Kasumi-1 (cell line): ENCODE data around the gene COX4I1.
A peak's percentile ranks its signal among the peaks of the same experiment; 100 is the strongest.

Experiments used
- DNase-seq, 2 experiments: peaks; one replicate each; lab custom pipeline; 2025; lab: John Stamatoyannopoulos, UW

COX4I1 gene

DNA sequence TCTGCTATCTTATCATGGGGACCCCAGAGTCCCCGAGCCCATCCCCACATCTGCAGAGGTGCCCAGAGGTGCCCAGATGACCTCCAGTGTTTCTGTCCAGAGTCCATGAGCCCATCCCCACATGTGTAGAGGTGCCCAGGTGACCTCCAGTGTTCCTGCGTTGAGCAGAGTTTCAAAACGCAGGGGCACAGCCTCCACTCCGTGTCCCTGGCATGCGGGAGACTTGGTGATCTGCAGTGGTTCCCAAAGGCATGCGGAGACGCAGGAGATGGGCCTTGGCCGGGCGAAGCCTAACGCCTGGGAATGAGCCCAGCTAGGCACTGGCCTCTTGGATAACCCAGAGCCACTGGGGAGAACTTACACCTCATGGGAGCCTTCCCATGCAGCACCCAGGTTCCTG is 41.3 kb downstream of the COX4I1 start:
- no peak for DNase-seq

DNA sequence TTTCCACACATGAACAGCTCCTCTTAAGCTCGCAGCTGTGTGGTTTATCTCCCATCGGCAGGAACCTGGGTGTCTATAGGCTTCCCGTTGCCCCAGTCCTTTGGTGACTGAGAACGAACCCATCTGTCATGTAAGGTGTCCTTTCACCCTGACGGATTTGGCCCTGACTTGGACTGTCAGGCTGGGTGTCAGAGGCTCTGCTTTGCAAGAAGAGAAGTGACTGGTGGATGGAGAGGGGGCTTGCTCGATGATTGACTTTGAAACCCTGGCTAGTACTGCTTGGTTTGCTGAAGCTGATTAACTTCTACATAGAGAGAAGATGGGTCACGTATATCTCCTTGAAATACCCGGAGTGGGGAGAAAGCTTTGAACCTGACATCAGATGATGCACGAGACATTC is 42.9 kb downstream of the COX4I1 start:
- DNase-seq, result no peak

DNA sequence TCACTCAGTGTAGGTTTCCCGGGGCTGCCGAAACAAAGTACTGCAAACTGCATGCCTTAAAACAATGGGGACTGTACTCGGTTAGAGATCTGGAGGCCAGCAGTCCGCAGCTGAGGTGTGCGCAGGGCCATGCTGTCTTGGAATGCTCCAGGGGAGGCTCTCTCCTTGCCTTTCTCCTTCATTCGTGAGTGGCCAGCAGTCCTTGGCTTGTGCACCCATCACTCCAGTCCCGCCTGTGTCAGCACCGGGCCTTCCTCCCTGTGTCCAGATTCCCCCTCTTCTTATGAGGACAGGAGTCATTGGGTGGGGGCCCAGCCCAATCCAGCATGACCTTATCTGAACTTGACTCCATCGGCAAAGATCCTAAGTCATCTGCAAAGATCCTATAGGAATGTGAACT is 43.4 kb downstream of the COX4I1 start:
- no peak for DNase-seq

DNA sequence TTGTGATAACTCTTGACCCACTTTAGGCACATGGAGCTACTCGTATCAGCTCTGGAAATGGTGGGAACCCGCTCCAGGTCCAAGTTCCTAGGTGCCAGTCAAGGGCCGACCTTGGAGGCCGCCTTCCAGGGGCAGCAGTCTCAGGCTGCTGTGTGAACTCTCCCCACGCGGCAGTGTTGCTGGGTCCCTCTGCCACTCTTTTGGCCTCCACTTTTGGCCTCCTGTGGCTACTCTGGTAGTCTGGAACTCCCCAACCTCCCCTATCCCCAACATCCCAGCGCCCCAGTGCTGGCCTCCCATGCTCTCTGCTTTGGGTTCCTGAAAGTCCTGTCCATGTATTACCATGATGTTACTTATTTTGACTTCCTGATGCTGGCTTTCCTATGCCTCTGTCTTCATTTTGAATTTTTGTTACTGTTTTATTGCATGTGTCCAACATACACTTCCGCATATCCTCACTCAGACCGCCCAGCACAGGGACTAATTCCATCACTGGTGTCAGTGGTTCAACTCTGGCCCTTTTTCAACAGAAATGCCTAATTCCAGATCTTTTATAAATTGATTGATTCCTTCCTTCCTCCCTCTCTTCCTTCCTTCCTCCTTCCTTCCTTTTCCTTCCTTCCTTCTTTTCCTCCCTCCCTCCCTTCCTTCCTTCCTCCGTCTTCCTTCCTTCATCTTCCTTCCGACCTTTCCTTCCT is 44.1 kb downstream of the COX4I1 start:
- no peak for DNase-seq

DNA sequence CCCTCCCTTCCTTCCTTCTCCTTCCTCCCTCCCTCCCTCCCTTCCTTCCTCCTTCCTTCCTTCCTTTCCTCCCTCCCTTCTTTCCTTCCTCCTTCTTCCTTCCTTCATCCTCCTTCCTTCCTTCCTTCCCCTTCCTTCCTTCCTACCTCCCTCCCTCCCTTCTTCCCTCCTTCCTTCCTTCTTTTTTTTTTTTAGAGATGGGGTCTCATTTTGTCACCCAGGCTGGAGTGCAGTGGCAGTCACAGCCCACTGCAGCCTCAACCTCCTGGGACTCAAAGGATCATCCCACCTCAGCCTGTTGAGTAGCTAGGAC is 44.6 kb downstream of the COX4I1 start:
- DNase-seq, result no peak

DNA sequence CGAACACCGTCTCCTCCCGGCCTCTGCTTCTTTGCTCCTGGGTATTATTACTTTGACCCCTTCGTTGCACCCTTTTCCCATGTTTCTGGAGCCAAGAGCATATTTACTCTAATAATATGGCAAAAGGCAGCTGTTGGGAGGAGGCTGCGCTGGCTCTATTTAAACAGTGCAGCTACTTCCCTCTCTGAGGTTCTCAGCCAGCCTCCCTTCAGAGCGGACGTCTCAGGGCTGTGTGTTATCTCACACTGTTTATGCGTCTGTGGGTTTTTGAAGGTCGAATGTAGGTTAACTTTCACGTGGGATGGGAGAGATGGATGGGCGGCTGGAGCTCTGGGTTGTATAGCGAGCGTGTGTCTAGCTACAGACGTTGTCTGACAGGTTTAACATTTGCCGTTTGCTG is 45.3 kb downstream of the COX4I1 start:
- peak; percentile 55 to 60 for DNase-seq

DNA sequence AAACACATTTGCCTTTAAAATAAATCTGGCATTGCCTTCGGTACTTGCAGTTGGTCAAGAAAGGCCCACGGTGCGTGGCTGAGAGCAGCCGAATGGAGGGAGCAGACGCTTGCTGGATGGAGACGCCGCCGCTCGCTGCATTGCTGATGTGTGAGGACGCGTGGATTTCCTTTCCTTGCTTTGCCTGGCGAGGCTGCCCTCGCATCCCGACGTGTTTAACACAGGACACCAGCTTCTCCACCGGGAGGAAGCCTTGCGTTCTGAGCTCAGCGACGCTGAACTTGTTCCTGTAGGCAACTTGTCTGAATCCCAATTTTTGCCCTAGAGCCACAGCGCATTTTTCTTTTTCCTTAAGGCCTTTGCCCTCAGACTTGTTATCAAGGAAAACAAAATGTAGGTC is 45.8 kb downstream of the COX4I1 start:
- no peak for DNase-seq

DNA sequence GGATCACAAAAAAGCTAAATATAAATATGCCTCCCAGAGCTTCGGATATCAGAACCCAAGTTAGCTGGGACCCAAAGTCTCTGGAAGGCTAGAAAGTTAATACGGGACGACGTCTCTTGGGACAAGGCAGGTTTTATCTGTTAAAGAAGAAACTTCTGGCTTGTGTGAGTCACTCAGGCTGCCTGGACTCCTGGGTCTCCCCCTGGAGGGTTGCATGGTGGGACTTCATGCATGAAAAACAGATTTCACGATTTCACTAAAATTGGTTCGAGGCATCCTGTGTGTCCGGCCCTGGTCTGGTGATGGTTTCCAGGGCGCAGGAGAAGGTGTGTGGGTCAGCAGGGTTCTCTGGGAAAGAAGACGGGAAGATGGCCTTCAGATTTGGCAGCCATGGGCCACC is 47.0 kb downstream of the COX4I1 start:
- DNase-seq, result no peak

DNA sequence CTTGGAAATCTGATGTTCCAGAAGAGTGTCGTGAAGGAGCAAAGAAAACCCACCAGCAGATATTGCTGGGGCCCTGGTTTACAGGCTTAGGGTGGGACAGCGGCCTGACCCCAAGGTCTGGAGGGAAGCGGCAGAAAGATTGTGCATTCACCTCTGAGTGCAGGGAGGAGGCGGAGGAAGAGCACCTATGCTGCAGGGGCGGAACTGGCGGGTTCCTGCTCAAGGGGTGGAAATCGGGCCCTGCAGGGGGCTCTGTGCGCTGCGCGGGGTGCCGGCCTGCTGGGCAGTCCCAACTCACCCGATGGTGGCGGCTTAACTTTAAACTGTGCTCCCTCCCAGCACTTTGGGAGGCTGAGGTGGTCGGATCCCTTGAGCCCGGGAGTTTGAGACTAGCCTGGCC is 47.5 kb downstream of the COX4I1 start:
- no peak for DNase-seq

DNA sequence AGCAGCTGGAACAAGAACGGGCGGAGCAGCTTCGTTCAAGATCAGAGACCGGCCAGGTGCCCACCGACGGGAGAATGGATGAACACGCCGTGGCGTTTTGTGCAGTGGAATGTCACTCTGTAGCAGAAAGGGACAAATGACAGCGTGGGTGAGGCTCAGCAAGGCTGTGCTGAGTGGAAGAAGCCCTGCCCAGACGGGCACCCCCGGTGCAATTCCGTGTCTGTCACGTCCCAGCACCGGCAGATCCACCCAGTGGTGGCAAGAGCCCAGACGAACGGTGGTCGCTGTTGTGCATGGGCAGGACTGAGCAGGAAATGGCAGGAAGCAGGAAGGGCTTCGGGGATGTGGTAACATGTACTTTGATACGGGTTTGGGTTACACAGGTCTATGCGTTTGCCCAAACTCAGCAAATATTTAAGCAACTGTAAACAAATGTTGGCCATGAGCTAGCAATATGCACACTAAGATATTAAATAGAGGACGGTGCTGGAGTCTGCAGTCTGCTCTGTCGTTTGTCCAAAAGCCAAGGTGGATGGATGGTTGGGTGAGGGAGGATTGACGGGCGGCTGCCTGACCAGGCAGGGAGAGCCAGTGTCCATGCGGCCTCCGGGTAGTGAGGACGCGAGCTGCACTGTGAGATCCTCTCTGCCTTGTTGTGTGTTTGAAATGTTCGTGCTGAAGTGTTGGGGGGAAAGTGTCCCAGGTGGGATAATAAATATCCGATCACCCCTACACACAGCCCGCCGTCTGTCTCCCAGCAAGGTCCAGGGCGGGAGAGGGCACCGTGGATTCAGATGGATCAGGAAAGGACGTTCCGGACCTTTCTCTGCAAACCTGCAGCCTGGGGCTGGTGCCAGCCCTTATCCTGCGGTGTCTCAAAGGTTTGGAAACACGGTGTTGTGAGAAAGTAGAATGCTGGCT is 48.4 kb downstream of the COX4I1 start:
- DNase-seq, result peak; percentile 33 to 34

DNA sequence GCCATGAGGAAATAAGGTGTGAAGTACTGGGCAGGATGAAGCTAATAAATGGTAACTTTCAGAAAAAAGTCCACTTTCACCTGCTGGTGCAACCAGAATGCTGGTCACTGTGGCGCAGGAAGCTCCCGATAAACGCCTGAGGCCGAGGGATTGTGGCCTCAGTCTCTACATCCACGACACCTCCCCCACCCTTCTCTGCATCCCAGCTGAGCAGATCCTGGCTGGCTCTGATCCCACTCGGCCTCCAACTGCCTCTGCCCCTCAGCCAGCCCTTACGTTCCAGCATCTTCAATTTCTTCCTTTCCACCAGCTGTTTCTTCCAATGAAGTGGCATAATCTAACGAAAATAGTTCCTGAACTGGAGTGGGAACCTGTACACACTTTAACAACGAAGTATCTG is 49.5 kb downstream of the COX4I1 start:
- no peak for DNase-seq

DNA sequence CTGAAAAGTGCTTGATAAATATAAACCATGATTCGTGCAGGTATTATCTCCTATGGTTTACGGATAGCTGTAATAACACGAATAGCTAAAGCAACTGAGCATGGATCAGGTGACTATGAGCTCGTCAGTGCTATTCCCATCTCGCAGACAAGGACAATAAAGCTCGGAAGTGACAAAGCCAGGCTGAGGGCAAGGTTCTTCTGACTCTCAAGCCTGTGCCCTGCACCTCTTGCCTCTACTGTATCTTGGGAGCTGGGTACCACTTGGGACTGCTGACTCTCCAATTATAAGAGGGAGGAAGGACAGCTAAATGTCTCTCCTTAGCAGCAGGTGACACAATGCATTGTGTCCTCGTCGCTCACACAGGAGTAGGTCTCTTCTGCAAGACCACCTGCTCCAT is 49.9 kb downstream of the COX4I1 start:
- no peak for DNase-seq

DNA sequence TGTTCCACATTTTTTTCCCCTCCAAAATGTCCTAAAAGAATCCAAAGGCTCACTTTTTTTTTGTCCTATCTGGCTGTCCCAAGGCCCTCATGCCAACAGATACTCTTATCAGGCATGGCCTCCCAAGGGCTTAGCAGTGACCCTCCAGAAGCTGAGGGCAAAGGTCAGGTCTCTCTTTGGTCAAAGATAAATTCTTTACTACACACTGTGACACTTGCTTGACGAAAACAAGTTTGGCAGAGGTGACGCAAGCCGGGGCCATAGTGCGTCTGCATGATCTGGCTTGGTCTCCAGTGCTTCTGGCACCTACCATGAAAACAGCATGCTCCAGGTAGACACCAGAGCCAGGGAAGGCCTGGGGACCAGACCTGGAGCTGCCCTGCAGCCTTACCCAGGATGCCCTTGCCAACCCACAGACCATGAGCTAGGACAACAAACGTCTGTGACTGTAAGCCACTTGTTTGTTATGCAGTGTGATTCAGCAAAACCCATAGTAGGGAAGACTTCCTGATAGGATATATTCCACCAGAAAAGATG is 50.9 kb downstream of the COX4I1 start:
- DNase-seq, result no peak

DNA sequence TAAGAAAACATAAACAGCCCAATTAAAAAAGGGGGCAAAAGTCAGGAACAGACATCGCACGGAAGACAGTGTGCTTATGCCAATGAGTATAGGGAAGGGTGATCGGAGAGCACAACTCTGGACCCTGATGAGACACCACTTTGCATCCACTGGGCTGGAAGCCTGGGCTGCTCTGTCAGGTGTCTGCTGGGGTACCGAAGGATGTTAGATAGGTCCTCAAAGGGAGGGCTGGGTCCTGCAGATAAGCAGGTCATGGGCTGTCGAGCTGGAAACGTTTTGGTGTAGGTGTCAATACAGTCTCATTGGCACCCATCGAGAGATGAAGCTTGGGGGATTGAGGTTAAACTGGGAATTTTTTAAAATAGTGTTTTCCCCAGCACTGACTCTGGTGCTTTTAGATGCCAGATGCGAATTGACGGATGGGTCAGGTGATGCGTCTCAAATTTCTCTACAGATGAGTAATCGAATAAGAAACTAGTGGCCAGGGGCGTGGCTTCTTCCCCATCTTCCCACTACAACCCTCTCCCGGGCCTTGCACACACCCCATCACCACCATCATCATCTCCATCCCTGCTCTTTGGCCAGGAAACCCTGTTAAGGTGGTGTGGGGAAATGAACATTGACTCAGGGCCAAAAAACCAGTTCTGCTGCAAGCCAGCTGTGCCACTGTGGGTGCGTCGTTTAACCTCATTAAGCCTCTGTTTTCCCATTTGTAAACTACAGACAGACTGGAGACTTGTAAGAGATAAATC is 51.7 kb downstream of the COX4I1 start:
- no peak for DNase-seq

DNA sequence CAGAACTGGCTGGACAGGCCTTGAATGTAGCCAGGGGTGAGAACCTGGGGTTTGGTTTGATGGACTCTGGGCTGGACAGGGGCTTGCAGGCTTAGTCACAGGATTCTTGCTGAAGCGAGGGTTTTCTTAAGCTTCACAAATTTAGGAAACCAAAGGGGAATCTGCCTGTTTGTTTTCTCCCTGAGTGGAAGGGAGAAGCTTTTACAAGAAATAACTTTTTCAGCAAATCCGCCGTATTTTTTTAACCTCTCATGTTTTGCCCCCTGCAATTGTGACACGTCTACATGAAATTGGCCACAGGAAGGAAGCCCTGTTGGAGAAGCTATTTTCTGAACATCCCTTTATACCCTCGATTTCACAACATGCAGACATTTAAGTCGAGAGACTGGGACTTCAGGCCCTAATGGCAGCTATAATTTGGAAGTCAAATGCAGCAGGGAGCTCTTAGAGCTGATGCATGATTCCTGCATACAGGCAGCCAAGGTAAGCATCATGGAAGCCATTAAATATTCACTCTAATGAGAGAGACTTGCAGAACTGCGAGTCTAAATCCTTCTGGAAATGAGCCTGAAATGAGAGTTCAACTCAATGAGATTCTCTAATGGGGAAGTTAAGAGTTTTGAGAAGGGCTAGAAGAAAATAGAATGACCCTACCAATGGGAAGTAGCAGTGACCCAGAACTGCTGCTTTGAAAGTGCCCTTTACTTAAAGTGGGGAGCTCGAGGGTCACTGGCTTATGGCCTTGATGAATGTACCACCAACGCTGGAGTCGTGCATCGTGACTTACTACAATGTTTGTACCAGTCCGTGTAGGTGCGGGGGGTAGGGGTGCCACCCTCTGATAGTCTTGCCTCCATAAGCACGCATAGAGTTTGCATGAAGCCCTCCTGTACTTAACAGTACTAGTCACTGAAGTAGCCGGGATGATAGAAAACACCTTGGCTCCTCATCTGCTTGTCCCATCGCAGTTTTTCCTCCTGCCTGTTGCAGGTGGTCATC is 54.4 kb downstream of the COX4I1 start:
- peak; percentile 76 to 86 for DNase-seq

DNA sequence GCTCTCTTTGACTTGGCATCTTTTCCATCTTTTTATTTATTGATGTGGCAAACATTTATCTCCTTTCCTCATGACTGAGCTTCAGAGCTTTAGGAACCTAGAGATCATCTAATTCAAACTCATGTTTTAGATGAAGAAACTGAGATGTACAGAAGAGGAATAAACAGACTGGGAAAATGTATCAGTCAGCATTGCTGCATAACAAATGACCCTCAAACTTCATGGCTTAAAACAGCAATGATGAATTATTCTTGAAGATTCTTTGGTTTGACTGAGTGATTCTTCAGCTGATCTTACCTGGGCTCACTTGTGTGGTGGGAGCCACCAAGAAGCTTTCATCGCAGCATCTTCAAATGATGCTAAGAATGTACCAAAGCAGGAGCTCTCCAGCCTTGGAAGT is 55.4 kb downstream of the COX4I1 start:
- DNase-seq, result no peak

DNA sequence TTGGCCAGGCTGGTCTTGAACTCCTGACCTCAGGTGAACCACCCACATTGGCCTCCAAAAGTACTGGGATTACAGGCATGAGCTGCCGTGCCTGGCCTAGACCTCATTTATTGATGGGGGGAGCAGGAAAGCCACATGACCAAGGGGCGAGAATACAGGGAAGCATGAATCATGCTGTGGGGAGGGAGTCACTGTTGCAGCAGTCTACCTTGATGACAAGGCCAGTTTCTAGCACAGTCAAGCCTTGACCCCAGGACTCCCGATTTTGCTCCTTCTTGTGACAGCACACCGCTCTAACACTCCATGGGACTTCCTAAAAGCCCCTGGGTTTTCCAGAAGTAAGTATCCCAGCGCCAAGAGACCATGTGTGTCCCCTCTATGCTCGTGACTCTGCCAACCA is 56.6 kb downstream of the COX4I1 start:
- DNase-seq, result no peak

DNA sequence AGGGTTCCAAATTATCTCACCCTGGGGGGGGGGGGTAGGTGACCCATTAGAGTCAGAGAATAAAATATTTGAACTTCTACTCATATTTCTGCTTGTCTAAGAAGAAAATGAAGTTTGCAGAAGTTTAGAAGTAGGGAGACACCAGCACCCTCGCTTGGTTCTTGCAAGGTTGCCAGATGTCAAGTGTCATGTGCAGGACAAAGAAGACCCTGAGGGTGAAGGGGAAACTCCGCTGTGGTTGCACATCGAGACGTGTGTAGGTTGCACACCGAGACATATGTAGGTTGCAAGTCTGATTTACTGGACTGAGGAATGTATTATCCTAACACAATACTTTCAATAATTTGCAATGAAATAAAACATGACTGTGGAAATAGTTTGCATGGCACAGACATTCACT is 57.1 kb downstream of the COX4I1 start:
- no peak for DNase-seq
